Upper lobe of right lung (tissue), 1 donor: ENCODE measurements around the gene COL21A1. TPM values are rescaled to one million over a fixed set of nuclear protein-coding genes. Genes with fewer than 3 reads are reported as not detected.
A peak's percentile ranks its signal among the peaks of the same experiment; 100 is the strongest.

Experiments
- ATAC-seq: fragments of 200-7000 bp; cut with Tn5 transposase; one replicate; pipeline ENCODE4 v1.9.1; 2020; ENCODE audit warnings: mild to moderate bottlenecking, moderate library complexity
- DNase-seq: peaks from one replicate; pipeline ENCODE4 v3.0.0-alpha.2; 2020
- H3K27ac ChIP-seq: fragments of 200-600 bp; one replicate; pipeline ENCODE4 v1.8.0; 2022
- H3K27me3 ChIP-seq: fragments of 200-600 bp; one replicate; pipeline ENCODE4 v1.8.0; 2022; ENCODE audit warnings: mild to moderate bottlenecking
- H3K36me3 ChIP-seq: fragments of 200-600 bp; one replicate; pipeline ENCODE4 v1.8.0; 2022
- H3K4me1 ChIP-seq: fragments of 200-600 bp; one replicate; pipeline ENCODE4 v1.8.0; 2022
- H3K4me3 ChIP-seq: fragments of 200-600 bp; one replicate; pipeline ENCODE4 v1.8.0; 2022; ENCODE audit warnings: mild to moderate bottlenecking
- H3K9me3 ChIP-seq: fragments of 200-600 bp; one replicate; pipeline ENCODE4 v1.8.0; 2022
- CTCF ChIP-seq: fragments of 200-600 bp; IDR thresholded peaks from one replicate; pipeline ENCODE4 v1.8.0; 2022; ENCODE audit warnings: antibody characterized with exemption
- intact Hi-C: fragments of 100-400 bp; cut with DNase I; formaldehyde crosslinking; loops from one replicate; pipeline ENCODE4 v1.11.0; 2022
- total RNA-seq: library from RNA; stranded (reverse); fragmentation: NEBNext Ultra II Directional; extraction: Animal tissue kit (Norgen Biotek cat#: 25700); gene quantifications from one replicate; pipeline ENCODE4 v1.2.1, GENCODE V29; 2021
- donor health status: DM: no; HTN: yes; CAD: no; lungs with severe emphysema.

Gene COL21A1
- total RNA-seq, 1 donor from 2014 or later: 15.6 TPM

- Histone ChIP-seq H3K27ac (no peak overlapping the region), H3K4me1 (no peaks in the 10 kb centered on the region), H3K9me3 (no peaks in the 10 kb centered on the region), H3K27me3 (no peaks in the 10 kb centered on the region), H3K36me3 (no peaks in the 10 kb centered on the region), H3K4me3 (no peak overlapping the region)
- ATAC-seq: no peak
- no peak for DNase-seq
- intact Hi-C loops: no loop called here
- no peak for TF ChIP-seq CTCF
Measured at GRCh38 chr6:56050530-56051201, 196.7 kb downstream of the COL21A1 start.

GRCh38 chr6:56048601-56049000, 198.8 kb downstream of the COL21A1 start:
- no peak overlapping the region for H3K27ac ChIP-seq
- no peaks in the 10 kb centered on the region for H3K4me1 ChIP-seq
- no peak for TF ChIP-seq CTCF
- ATAC-seq (no peak), DNase-seq (no peak)
- no peaks in the 10 kb centered on the region for H3K9me3 ChIP-seq
- H3K36me3 ChIP-seq: no peaks in the 10 kb centered on the region
- H3K4me3 ChIP-seq: no peak overlapping the region
- intact Hi-C loops: no loop called here
- H3K27me3 ChIP-seq: no peaks in the 10 kb centered on the region

- H3K36me3 ChIP-seq: no peaks in the 10 kb centered on the region
- DNase-seq: no peak
- intact Hi-C loops: no loop called here
- TF ChIP-seq CTCF: no peak
- H3K4me1 ChIP-seq: no peaks in the 10 kb centered on the region
- no peak for ATAC-seq
- H3K4me3 ChIP-seq: no peak overlapping the region
- no peak overlapping the region for H3K27ac ChIP-seq
- H3K9me3 ChIP-seq: no peaks in the 10 kb centered on the region
- H3K27me3 ChIP-seq: no peaks in the 10 kb centered on the region
Measured at GRCh38 chr6:56047931-56048540, 199.3 kb downstream of the COL21A1 start.

- Histone ChIP-seq H3K36me3 (no peaks in the 10 kb centered on the region), H3K27me3 (no peaks in the 10 kb centered on the region), H3K9me3 (no peaks in the 10 kb centered on the region), H3K4me3 (no peak overlapping the region), H3K27ac (no peak overlapping the region), H3K4me1 (no peaks in the 10 kb centered on the region)
- DNase-seq (peak; percentile 70), ATAC-seq (peak; percentile 87)
- intact Hi-C loops: no loop called here
- TF ChIP-seq CTCF: no peak
Measured at GRCh38 chr6:56046576-56046975, 200.8 kb downstream of the COL21A1 start.

GRCh38 chr6:56043761-56044160, 203.6 kb downstream of the COL21A1 start:
- no peak for ATAC-seq
- no peaks in the 10 kb centered on the region for H3K36me3 ChIP-seq
- no peak overlapping the region for H3K27ac ChIP-seq
- no peaks in the 10 kb centered on the region for H3K27me3 ChIP-seq
- intact Hi-C loops: no loop called here
- H3K4me3 ChIP-seq: no peak overlapping the region
- H3K4me1 ChIP-seq: no peaks in the 10 kb centered on the region
- DNase-seq: no peak
- no peak for TF ChIP-seq CTCF
- no peaks in the 10 kb centered on the region for H3K9me3 ChIP-seq
